Cardiac muscle cell (in vitro differentiated cells and primary cell): ENCODE results near the gene MOCS3. TPM values are rescaled to one million over a fixed set of nuclear protein-coding genes. Genes with fewer than 3 reads are reported as not detected.

Experiments used
- DNase-seq, 2 donors: peaks; one replicate each; pipeline versions ENCODE4 v3.0.0 to v3.0.0-alpha.2; 2010 to 2017; ENCODE audit warnings: low read depth in 1 of 2, low spot score in 1 of 2
- H3K27ac ChIP-seq: fragments of 200-600 bp; sonication (generic); 2 replicates; pipeline ENCODE4 v1.5.1; 2016
- H3K27me3 ChIP-seq: fragments of 200-600 bp; sonication (generic); 2 replicates; pipeline ENCODE4 v1.6.0; 2016; ENCODE audit warnings: control low read depth
- H3K36me3 ChIP-seq: fragments of 200-600 bp; sonication (generic); 2 replicates; pipeline ENCODE4 v1.5.1; 2016; ENCODE audit warnings: control low read depth
- H3K4me1 ChIP-seq: fragments of 200-600 bp; sonication (generic); 2 replicates; pipeline ENCODE4 v1.8.1; 2017; ENCODE audit warnings: low read depth, mild to moderate bottlenecking, mixed run types
- H3K4me3 ChIP-seq: fragments of 200-600 bp; sonication (generic); 2 replicates; pipeline ENCODE4 v1.5.1; 2016; ENCODE audit warnings: mild to moderate bottlenecking
- H3K9me3 ChIP-seq: fragments of 200-600 bp; sonication (generic); 2 replicates; pipeline ENCODE4 v1.5.1; 2017; ENCODE audit warnings: low read depth, mild to moderate bottlenecking, control low read depth
- CTCF ChIP-seq: IDR thresholded peaks from 2 replicates; pipeline ENCODE4 v1.5.1; 2012; ENCODE audit warnings: low read depth, mild to moderate bottlenecking, low read length
- polyA plus RNA-seq: library from polyadenylated mRNA; unstranded; fragments of >200 nt; fragmentation: Nextera tagmentation; extraction: Ambion mirVana; gene quantifications from 2 replicates; pipeline ENCODE4 v1.2.1, GENCODE V29; 2016
- total RNA-seq: library from RNA; depleted of rRNA; stranded (reverse); fragments of >200 nt; gene quantifications from 2 replicates; pipeline ENCODE4 v1.2.3, GENCODE V29; 2016

Gene MOCS3
- total and polyA plus RNA-seq, 2 experiments from 2014 or later, result 6.2 to 9.4 TPM

DNA sequence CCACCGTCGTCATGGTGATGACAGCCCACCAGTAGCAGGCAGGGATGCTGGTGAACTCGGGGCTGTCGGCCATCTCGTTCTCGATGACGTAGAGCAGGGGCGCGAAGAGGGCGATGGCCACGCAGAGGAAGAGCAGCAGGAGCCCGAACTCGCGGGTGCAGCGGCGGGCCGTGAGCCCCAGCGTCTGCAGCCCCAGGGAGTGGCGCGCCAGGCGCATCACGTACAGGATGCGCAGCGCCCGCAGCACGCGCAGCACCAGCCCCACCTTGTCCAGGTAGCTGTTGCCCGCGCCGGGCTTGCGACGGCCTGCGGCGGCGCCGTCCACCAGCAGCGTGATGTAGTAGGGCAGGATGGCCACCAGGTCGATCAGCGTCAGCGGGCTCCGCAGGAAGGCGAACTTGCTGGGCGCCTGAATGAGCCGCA is 45.7 kb downstream of the MOCS3 start:
- no peak for TF ChIP-seq CTCF
- no peak for DNase-seq
- peaks cover 8% of the 10 kb centered on the region for H3K36me3 ChIP-seq
- no peaks in the 10 kb centered on the region for H3K27me3 ChIP-seq
- no peak overlapping the region for H3K27ac ChIP-seq
- no peaks in the 10 kb centered on the region for H3K9me3 ChIP-seq
- H3K4me1 ChIP-seq, result no peaks in the 10 kb centered on the region
- no peak overlapping the region for H3K4me3 ChIP-seq

DNA sequence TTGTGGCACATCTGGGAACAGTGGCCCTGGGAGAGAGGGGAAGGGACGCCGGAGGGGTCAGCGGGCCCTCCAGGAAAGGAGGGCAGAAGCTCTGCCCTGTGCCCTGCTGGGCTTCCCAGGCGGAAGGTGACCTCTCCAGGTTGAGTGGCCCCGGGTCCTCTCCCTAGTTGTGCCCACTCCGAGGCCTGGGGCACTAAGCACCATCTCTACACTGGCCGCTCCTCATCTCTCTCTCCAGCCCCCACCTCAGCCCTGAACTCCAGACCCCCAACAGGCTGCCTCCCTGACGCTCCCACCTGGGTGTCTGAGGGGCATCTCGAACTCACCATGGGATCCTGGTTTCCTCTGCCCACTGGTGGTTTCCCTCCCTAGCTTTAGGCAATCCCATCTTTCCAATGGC is 46.2 kb downstream of the MOCS3 start:
- DNase-seq, result no peak
- TF ChIP-seq CTCF, result no peak
- Histone ChIP-seq H3K4me3 (no peak overlapping the region), H3K9me3 (no peaks in the 10 kb centered on the region), H3K27ac (no peak overlapping the region), H3K4me1 (no peaks in the 10 kb centered on the region), H3K36me3 (peaks cover 8% of the 10 kb centered on the region), H3K27me3 (no peaks in the 10 kb centered on the region)

GRCh38 chr20:51005214-51005613 is 46.6 kb downstream of the MOCS3 start:
- Histone ChIP-seq H3K4me1 (no peaks in the 10 kb centered on the region), H3K27ac (no peak overlapping the region), H3K4me3 (no peak overlapping the region), H3K9me3 (no peaks in the 10 kb centered on the region), H3K36me3 (peaks cover 8% of the 10 kb centered on the region), H3K27me3 (no peaks in the 10 kb centered on the region)
- DNase-seq, result no peak
- TF ChIP-seq CTCF, result no peak

DNA sequence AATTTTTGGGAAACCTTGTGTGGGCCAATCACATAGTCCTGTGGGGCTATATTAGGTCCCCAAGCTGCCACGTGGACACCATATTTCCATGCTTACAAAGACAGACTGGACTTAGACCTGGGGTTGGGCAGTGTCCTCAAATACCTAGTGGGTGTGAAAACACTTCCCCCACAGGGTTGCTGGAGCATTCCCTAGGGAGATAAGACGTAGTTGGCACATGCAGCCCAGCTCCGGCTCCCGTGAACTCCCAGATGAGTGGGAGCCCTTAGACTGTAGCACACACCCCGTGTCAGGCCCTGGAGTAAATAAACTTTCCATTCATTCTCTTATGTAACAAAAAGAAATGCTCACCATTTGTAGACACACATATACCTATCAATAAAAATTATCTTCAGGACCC is 50.1 kb downstream of the MOCS3 start:
- no peak overlapping the region for H3K27ac ChIP-seq
- H3K4me1 ChIP-seq, result peaks cover 4% of the 10 kb centered on the region
- no peak for DNase-seq
- H3K36me3 ChIP-seq, result peaks cover 8% of the 10 kb centered on the region
- no peaks in the 10 kb centered on the region for H3K27me3 ChIP-seq
- H3K4me3 ChIP-seq, result no peak overlapping the region
- no peaks in the 10 kb centered on the region for H3K9me3 ChIP-seq
- no peak for TF ChIP-seq CTCF

GRCh38 chr20:51009303-51010042 is 50.9 kb downstream of the MOCS3 start:
- DNase-seq, result no peak
- Histone ChIP-seq H3K4me3 (no peak overlapping the region), H3K27ac (no peak overlapping the region), H3K4me1 (peaks cover 4% of the 10 kb centered on the region), H3K27me3 (no peaks in the 10 kb centered on the region), H3K36me3 (peaks cover 3% of the 10 kb centered on the region), H3K9me3 (no peaks in the 10 kb centered on the region)
- TF ChIP-seq CTCF, result no peak

GRCh38 chr20:51010043-51010365 is 51.4 kb downstream of the MOCS3 start:
- no peak overlapping the region for H3K4me3 ChIP-seq
- no peak for DNase-seq
- H3K9me3 ChIP-seq, result no peaks in the 10 kb centered on the region
- H3K27ac ChIP-seq, result no peak overlapping the region
- peaks cover 7% of the 10 kb centered on the region for H3K4me1 ChIP-seq
- peaks cover 3% of the 10 kb centered on the region for H3K36me3 ChIP-seq
- TF ChIP-seq CTCF, result no peak
- no peaks in the 10 kb centered on the region for H3K27me3 ChIP-seq
